GM21381 (cell line): ENCODE results near the gene ELFN2.
"Not testable (repeated sequence)": the region's sequence is repeated elsewhere in the genome, so short reads cannot be mapped to it uniquely, and the experiment has no call there.

Source experiments
- ATAC-seq: cut with Tn5 transposase; IDR thresholded peaks from one replicate; pipeline ENCODE4 v1.9.1; 2021; ENCODE audit warnings: mild to moderate bottlenecking, moderate library complexity; ENCODE audit not compliant: unreplicated experiment

ELFN2 gene, protein sequence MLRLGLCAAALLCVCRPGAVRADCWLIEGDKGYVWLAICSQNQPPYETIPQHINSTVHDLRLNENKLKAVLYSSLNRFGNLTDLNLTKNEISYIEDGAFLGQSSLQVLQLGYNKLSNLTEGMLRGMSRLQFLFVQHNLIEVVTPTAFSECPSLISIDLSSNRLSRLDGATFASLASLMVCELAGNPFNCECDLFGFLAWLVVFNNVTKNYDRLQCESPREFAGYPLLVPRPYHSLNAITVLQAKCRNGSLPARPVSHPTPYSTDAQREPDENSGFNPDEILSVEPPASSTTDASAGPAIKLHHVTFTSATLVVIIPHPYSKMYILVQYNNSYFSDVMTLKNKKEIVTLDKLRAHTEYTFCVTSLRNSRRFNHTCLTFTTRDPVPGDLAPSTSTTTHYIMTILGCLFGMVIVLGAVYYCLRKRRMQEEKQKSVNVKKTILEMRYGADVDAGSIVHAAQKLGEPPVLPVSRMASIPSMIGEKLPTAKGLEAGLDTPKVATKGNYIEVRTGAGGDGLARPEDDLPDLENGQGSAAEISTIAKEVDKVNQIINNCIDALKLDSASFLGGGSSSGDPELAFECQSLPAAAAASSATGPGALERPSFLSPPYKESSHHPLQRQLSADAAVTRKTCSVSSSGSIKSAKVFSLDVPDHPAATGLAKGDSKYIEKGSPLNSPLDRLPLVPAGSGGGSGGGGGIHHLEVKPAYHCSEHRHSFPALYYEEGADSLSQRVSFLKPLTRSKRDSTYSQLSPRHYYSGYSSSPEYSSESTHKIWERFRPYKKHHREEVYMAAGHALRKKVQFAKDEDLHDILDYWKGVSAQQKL

DNA sequence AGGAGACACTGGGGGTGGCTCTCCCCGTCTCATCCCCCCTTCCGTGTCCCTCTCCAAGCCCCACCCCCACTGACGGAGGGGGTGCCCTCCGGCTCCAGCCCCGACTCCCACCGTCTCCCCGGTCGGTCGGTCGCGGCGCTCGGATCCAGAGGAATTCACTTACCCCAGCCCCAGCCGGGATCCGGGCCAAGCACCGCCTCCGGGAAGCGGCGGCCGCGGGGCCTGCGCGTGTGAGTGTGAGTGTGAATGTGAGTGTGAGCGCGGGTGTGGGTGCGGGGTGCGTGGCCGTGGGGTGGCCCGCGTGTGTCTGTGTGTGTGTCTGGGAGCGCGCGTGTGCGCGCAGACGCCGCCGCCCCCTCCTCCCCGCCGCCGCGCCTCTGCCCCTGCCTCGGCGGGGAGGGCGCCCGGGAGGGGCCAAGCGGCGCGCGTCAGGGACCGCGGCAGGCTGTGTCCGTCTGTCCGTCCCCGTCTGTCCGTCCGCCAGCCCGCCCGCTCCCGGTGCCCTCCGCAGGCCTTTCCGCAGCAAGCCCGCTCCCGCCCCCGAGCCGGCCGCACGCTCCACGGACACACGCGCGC is at the start of gene ELFN2:
Gene ELFN2 (minus strand): TSS at position 345 of the 576 bp plus-strand sequence. CDS start 51,945 bp downstream, outside the sequence.
- ATAC-seq: no peak

DNA sequence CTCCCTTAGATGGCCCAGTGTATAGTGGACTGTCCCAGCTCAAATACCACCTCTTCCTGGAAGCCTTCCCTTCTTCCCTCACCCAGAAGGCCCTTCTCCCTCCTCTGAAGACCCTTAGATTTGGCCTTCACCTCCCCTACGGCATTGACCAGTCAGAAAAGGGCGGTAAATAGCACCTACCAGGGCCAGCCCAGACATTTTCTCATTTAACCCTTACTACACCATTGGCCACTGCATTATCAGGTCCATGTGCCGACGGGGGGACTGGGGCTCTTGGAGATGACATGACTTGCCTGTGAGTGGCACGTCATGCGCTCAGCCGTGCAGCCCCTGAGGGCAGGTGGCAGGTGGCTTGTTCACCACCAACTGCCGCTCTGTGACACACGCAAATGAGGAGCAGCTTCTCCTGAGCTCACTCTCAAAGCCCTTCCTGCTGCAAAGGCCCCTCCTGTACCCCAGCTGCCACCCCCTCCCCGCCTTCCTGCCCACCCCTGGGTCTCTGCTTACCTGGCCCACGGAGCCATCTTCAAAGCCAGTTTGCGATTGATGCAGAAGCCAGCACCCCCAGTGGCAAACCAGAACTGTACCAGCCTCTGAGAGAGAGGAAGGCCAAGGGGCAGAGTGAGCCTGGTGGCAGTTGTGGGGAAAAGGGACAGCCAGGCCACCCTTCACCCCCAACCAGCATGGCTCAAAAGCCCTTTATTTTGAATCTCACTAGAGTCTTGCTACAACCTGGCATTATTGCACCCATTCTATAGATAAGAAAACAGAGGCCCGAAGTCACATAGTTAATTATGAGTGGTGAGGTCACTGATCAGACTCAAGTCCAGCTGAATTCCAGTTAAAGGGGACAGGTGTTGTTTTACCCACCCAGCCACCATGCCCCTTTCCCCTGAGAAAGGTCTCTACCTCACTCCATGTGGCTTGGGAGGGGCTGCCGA is 49.4 kb upstream of the ELFN2 start:
- ATAC-seq: no peak

DNA sequence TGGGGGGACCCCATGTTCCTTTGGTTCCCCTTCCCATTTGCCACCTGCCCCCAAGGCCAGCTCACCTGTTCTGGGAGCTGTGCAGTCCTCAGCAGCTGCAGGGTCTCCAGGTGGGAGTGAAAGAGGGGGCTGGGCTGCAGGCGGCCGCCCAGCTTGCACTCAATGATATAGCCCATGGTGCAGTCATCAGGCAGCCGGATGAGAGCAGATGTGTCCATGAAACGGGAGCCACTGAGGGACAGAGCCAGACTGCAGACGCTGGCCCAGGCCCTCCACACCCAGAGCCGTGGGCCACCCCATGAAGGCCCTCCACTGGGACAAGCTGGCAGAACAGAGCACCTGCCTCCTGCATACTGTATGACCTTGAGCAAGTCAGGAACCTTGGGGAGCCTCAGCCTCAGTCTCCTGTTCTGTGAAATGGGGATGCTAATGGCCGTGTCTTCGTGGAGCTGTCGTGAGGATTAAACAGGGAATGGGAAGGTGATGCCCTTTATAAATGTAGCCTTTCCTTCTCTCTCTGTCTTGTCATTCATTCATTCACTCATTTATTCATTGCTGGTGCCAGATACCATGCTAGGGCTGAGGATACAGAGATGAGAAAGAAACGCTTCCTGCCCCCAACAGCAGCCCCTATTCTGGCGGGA is 47.3 kb upstream of the ELFN2 start:
- no peak for ATAC-seq

DNA sequence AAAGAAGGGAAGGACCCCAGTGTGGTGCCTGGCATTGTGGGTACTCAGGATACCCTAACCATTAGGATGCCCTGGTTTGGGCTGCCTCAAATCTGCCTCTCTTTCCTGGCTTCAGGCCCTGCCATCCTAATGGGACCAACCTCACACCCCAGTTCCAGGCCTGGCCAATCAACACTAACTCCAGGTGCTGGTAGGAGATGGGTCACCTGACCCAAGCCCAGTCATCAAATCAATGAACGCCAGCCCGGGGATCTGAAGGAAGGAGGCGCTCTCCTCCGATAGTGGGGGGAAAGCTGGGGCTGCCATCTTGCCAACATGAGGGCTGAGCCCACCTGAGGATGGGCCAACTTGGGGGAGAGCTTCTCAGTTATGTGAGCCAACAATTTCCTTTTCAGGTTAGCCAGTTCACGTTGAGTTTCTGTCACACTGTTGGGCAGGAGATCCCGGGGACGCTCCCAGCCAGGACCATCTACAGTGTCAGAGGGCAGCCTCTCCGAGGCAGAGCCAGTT is 46.2 kb upstream of the ELFN2 start:
- no peak for ATAC-seq

DNA sequence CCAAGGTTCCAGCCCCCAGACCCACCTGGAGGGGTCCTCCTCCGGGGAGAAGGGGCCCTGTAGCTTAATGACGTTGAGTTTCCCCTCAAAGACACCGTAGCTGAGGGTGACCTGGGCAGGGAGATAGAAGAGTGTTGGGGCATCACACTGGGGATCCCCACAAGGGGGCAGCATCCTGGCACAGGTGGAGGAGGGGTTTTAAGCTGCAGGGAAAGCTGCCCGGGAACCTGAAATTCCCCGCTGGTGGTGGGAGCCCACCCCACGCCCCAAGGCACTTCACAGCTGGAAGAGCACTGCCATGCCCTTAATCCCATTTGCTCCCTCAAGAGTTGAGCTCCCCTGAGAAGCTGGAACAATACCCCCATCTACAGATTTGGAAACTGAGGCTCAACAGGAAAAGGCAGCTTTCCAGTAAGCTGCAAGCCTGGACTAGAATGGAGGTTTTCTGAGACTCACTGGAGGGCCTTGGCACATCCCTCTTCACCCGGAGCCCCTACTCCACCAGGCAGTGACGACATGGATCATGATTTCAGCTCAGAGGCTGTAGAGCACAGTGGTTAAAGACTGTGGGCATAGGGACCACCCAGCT is 45.2 kb upstream of the ELFN2 start:
- ATAC-seq: no peak

DNA sequence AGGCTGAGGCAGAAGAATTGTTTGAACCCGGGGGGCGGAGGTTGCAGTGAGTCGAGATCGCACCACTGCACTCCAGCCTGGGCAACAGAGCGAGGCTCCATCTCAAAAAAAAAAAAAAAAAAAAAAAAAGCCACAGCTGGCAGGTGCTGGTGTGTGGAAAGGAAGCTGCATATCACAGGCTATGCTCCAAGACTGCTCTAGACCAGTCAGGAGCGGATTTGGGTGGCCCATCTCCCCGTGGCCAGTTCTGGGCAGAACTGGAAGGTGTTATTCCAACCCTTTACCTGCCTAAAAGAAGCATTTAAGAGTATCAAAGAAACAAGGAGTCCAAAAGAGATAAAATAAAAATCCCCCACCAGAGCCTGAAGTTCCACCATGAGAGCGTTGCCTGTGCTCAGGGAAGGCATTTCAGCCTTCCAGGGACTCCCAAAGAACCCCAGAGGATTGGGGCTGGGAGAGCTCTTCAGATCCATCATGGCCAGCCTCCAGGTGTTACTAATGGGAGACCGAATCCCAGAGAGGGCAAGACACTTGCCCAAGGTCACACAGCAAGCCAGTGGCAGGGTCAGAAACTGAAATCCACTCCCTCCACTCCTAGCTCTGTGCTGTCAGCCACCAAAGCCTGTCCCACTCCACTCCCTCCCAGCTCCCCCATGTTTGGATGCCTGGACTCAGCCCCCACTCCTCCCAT is 44.6 kb upstream of the ELFN2 start:
- no peak for ATAC-seq

DNA sequence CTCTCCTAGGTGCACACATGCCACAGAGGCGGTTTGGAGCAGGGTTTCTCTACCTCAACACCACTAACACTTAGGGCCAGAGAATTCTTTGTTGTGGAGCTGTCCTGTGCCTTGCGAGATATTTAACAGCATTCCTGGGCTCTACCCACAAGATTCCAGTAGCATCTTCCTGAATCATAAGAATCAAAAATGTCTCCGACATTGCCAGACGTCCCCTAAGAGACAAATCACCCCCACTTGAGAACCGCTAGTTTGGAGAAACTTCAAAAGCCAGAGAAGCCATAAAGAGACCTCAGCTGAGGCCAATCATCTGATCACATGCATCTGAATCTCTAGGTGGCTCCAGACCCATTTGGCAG is 42.8 kb upstream of the ELFN2 start:
- no peak for ATAC-seq

DNA sequence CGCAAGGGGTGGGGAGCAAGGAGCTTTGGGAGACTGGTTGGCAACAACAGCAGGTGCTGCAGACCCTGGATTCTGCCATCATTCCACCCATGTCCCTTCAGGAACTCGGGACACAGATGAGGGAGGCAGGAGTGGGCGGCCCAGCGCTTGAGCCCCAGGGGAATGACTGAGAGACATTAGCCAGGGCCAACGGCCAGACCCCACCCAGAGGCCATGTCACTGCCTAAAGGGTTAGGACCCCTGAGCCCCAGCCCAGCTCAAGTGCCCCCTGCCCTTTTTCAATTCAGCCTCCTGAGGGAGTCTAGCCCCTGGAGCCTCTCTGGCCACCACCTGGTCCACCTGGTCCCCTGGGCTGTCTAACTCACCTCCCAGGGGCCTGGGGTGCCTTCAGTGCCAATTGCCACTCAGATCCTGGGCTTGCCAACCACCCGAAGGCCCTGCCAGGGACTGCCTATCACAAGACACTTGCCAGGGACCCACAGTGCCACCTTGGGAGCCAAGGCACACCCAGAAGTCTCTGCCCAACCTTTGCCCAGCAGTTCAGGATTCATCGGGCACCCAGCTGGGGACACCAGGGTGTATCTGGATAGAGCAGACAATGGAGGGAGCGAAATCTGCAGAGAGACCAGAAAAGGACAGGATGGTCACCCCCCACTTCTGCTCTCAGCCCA is 42.3 kb upstream of the ELFN2 start:
- ATAC-seq: no peak

DNA sequence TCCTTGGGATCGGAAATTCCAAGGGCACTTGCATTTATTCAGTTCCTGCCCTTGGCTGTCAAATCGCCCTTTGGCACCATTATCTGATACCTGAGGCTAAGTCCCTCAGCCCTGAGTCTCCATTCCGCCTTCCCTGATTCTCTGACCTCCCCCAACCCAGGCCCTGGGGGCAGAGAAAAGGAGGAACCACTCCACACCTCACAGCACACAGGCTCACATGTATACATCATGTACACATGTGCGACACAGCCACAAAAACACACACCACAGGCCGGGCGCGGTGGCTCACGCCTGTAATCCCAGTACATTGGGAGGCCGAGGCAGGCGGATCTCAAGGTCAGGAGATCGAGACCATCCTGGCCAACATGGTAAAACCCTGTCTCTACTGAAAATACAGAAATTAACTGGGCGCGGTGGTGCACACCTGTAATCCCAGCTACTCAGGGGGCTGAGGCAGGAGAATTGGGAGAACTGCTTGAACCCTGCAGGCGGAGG is 41.0 kb upstream of the ELFN2 start:
- not testable (repeated sequence) for ATAC-seq

DNA sequence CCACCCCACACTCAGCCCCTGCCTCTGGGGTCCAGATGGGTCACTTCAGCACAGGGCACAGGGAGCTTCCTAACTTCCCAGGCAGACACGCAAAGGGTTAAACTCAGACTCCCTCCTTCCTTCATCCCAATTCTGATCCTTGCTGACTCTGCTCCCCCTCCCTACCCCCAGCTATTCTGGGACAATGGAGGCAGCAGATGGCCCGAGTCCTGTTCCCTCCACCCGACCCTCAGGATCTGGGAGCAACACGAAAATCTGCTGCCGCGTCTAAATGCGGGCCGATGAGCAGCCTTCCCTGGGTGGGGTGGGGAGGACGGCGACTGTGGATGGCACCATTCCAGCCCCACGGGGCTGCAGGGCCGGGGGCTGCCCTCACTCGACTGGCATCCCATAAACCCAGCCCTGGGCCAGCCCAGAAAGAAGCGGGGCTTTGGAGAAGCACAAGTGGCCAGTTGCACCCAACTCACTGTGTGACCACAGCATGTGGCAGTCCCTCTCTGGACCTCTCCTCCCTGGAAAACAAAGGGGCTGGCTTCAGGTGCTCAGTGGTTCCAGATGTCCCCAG is 40.2 kb upstream of the ELFN2 start:
- no peak for ATAC-seq

DNA sequence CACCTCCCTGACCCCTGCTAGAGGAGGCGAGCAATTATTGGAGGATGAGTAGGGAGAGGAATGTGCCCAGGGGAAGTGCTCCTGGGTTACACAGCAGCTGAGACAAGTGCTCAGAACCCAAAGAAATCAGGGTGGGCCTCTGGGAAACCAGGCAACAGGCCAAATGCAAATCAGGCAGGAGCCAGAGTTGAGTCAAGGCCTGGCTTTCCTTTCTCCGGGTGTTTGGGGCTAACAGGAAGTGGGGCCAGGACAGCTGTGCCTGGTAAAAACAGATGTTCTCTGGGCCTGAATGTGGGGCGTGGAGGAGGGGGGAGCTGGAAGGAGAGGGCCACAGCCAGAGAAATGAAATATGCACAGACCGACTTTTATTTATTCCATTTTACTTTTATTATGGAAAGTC is 36.9 kb upstream of the ELFN2 start:
- ATAC-seq: no peak

DNA sequence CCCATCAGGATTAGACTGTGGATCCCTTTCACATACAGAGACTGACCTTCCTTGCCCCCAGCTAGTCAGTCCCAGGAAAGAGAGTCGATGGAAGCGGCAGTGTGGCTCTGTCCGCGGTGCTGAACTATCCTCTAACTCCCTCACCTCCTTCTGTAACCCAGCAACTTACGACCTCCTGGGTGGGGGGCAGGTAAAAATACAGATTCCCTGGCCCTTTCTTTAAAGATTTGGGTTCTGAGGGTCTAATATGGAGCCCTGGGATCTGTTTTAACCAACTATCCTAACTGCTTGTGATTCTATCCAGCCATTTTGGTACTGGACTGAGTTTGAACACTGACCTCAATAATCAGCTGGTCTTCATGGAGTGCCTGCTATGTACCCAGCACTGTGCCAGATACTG is 35.7 kb upstream of the ELFN2 start:
- no peak for ATAC-seq

DNA sequence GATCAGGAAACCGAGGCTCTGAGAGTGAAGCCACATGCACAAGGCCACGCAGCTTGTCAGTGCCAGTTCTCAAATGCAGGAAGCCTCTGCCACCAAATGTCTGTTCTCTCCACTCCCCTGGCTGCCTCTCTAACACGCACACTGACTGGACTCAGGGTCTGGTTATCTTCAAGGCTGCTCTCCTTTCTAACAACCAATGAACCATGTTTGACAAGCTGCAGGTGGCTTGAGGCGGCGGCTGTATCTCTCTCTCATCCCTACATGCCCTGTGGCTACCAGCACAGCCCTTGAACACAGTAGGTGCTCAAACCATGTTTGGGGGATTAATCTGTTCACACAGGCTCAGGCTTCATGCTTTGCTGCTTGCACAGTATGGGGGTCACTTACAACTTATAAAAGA is 35.2 kb upstream of the ELFN2 start:
- no peak for ATAC-seq

DNA sequence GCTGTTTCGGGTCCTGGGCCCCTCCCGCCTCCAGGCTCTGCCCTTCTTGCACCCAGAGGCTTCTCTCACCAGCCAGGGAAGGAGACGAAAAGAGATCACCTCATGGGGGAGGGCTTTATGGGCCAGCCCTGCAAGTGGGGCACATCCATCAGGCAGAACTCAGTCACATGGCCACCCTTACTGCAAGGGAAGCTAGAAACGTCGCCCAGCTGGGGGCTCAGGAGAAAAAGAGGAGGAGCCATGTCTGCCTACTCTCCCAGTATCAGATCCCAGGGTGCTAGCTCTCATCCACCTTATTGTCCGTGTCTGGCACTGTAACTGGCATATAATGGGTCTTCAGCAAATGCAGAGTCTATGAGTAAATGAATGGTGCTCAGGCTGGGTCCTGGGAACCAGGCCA is 34.7 kb upstream of the ELFN2 start:
- ATAC-seq: no peak

DNA sequence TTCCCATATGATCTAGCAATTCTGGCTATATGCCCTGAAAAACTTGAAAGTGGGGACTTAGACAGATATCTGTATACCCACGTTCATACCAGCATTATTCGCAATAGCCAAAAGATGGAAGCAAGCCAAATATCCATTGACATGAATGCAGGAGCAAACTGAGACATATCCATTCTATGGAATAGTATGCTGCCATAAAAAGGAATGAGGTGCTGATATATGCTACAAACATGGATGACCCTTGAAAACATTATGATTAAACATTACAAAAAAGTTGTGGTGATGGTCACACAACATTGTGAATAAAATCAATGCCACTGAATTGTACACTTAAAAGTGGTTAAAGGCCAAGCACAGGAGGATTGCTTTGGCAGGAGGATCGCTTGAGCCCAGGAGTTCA is 33.4 kb upstream of the ELFN2 start:
- no peak for ATAC-seq

DNA sequence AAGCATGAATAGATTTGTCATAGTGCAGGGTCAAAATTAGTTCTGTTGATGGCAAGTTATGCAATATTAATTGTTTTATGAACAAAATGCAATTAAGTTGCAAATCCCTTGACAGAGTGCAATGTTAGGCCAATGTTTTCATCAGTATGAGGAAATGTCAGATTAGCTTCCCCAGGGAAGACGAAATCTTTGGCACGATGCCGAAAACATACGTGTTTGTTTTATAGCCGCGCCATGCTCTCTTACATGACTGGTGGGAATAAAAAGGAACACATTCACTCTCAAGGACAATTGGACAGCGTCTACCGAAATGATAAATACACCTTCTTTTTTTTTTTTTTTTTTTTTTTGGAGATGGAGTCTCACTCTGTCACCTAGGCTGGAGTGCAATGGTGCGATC is 31.9 kb upstream of the ELFN2 start:
- no peak for ATAC-seq

DNA sequence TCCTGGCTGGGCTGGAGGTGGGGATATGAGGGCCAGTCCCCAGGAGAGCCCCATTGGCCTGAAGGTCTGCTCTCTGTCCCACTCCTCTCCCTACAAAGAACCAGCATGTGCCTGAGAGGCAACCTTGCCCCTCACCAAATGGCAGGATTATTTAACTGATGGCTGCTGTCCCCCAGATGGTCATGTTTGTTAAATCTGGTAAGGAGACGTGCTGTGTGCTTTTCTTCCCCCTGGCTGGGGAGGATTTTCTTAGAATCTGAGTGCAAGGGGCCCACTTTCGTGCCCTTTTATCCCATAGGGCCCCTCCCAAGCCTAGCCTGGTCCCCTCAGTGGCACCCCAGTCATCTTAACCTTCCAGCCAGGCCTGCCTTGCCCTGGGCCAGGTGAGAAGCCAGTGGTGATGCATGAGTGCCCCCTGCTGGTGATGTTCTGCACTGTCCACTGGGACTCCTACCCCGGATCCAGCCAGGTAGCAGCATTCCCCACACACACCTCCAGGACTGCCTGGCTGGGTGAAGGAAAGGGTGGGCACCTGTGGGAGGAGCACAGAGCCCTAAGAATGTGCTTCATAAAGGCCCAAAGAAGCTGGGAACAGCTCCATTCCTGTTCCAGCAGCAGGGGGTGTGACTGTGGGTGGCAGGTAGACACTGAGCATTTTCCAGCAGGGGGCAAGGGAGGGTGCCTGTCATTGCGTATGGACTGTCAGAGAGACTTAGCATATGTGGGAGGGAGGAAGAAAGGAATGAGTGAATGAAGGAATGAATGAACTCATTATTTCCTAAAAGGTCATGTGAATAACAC is 30.0 kb upstream of the ELFN2 start:
- no peak for ATAC-seq
